K562 (cell line): ENCODE data around the gene DSEL. TPM values are rescaled to one million over a fixed set of nuclear protein-coding genes. Genes with fewer than 3 reads are reported as not detected.

ENCODE experiments used
- ATAC-seq: fragments of 200-7000 bp; cut with Tn5 transposase; 3 replicates; pipeline ENCODE4 v1.9.1; 2020; ENCODE audit warnings: moderate library complexity
- BruUV-seq: library from RNA; stranded (reverse); fragments of 400-500 nt; replicated peaks from 2 replicates; lab custom pipeline; 2021; lab: Mats Ljungman, UMichigan
- CTCF ChIA-PET: fragments of 300-600 bp; formaldehyde crosslinking; extraction: SDS; loops from one replicate; lab custom pipeline; 2021; ENCODE audit warnings: low intra/inter-chr PET ratio; lab: Yijun Ruan, JAX
- POLR2A ChIA-PET: fragments of 300-600, 350-650 bp; sonication (Branson Sonifier 250); formaldehyde crosslinking; extraction: SDS; loops from one replicate; lab custom pipeline; 2021; ENCODE audit warnings: antibody characterized with exemption, inconsistent platforms; lab: Yijun Ruan, JAX
- DNase-seq, 4 experiments: peaks; one replicate each; pipeline versions ENCODE4 v3.0.0 to v3.0.0-alpha.2; 2011 to 2018; ENCODE audit warnings: low spot score in 3 of 4, mixed read lengths in 3 of 4; ENCODE audit errors: extremely low read depth in 1 of 4
- FAIRE-seq: peaks from 2 replicates; lab custom pipeline; 2011; peaks lifted over from hg19 to GRCh38; lab: Jason Lieb, UNC
- H2AFZ ChIP-seq: 2 replicates; pipeline ENCODE4 v1.6.0; 2011; ENCODE audit warnings: low read depth, low read length, control low read depth, inconsistent platforms
- H3K27ac ChIP-seq: fragments of 200-600 bp; 3 replicates; pipeline ENCODE4 v1.8.0; 2011; ENCODE audit warnings: low read depth, mild to moderate bottlenecking, control low read depth, inconsistent platforms, low read length, moderate library complexity, mixed read lengths; ENCODE audit errors: extremely low read depth
- H3K27me3 ChIP-seq, 2 experiments: fragments of 300-600 bp in 1 of 2; 2 replicates in 1 of 2; 3 replicates in 1 of 2; pipeline versions ENCODE4 v1.6.0 to v1.8.0; 2011; ENCODE audit warnings: inconsistent platforms in 2 of 2, low read length in 2 of 2, mild to moderate bottlenecking in 1 of 2, mixed read lengths in 1 of 2, moderate library complexity in 1 of 2; ENCODE audit not compliant: control insufficient read depth in 2 of 2, insufficient read depth in 2 of 2
- H3K36me3 ChIP-seq: fragments of 300-600 bp; 3 replicates; pipeline ENCODE4 v1.8.0; 2011; ENCODE audit warnings: mild to moderate bottlenecking, low read length, inconsistent platforms; ENCODE audit not compliant: control insufficient read depth, insufficient read depth
- H3K4me1 ChIP-seq, 2 experiments: fragments of 200-600 bp in 1 of 2; replicated peaks in 1 of 2; 2 replicates in 1 of 2; 3 replicates in 1 of 2; pipeline versions ENCODE4 v1.5.1 to v1.8.0; 2011; ENCODE audit warnings: inconsistent platforms in 2 of 2, low read length in 2 of 2, mild to moderate bottlenecking in 1 of 2, mixed read lengths in 1 of 2, moderate library complexity in 1 of 2; ENCODE audit not compliant: control insufficient read depth in 2 of 2, insufficient read depth in 2 of 2
- H3K4me2 ChIP-seq: 2 replicates; pipeline ENCODE4 v1.6.1; 2011; ENCODE audit warnings: low read length, control low read depth, inconsistent platforms, mixed read lengths; ENCODE audit not compliant: insufficient read depth
- H3K4me3 ChIP-seq: fragments of 200-600 bp; sonication (generic), shearing (Covaris generic); 2 replicates; pipeline ENCODE4 v1.5.1; 2016; ENCODE audit warnings: control low read depth, inconsistent platforms
- H3K79me2 ChIP-seq: fragments of 200-600 bp; 3 replicates; pipeline ENCODE4 v1.8.0; 2011; ENCODE audit warnings: low read length, inconsistent platforms; ENCODE audit not compliant: control insufficient read depth, insufficient read depth
- H3K9ac ChIP-seq, 2 experiments: 2 replicates each; pipeline versions ENCODE4 v1.6.0 to v1.6.1; 2011; ENCODE audit warnings: low read depth in 2 of 2, low read length in 2 of 2, control low read depth in 1 of 2, inconsistent platforms in 1 of 2, mild to moderate bottlenecking in 1 of 2, mixed read lengths in 1 of 2; ENCODE audit not compliant: insufficient read depth in 1 of 2
- H3K9me1 ChIP-seq: one replicate; pipeline ENCODE4 v1.6.0; 2011; ENCODE audit warnings: inconsistent platforms, mild to moderate bottlenecking, low read length, moderate library complexity; ENCODE audit not compliant: control insufficient read depth, insufficient read depth
- H3K9me3 ChIP-seq: replicated peaks from 2 replicates; pipeline ENCODE4 v1.5.1; 2011; ENCODE audit warnings: low read depth, low read length, inconsistent platforms; ENCODE audit not compliant: control insufficient read depth, insufficient read depth
- H4K20me1 ChIP-seq: replicated peaks from 2 replicates; pipeline ENCODE4 v1.6.1; 2011; ENCODE audit warnings: low read length, inconsistent platforms, mixed read lengths; ENCODE audit not compliant: control insufficient read depth, insufficient read depth
- PHTF2 ChIP-seq: fragments of 250-450 bp; sonication (Bioruptor Pico); IDR thresholded peaks from 2 replicates; pipeline ENCODE4 v1.5.0; 2021; ENCODE audit warnings: mild to moderate bottlenecking
- REST ChIP-seq, 2 experiments: fragments of 450-650 bp; formaldehyde crosslinking in 1 of 2; IDR thresholded peaks; 2 replicates each; pipeline versions ENCODE4 v1.4.0 to v1.6.1; 2014 to 2020; ENCODE audit warnings: mild to moderate bottlenecking in 2 of 2, borderline replicate concordance in 1 of 2, low read depth in 1 of 2
- ZNF24 ChIP-seq: fragments of 450-650 bp; IDR thresholded peaks from 2 replicates; pipeline ENCODE4 v1.6.1; 2016
- WGBS: fragments of 100-300 bp; shearing (Covaris generic); methylation state at CpG from one replicate; pipeline ENCODE4 v1.1.6; 2016; ENCODE audit warnings: low coverage, mixed read lengths; ENCODE audit not compliant: insufficient coverage; ENCODE audit errors: missing lambda C conversion rate; 5-methylcytosine and 5-hydroxymethylcytosine counted together
- in situ Hi-C: fragments of 300-500 bp; cut with MboI; formaldehyde crosslinking; loops from 4 replicates; pipeline ENCODE4 v1.15.0; 2018; ENCODE audit warnings: inconsistent platforms, mixed read lengths
- intact Hi-C: fragments of 100-400 bp; cut with micrococcal nuclease; formaldehyde crosslinking; loops from 2 replicates; pipeline ENCODE4 v1.14.2; 2022
- polyA plus RNA-seq, 8 experiments: library from polyadenylated mRNA; depleted of rRNA in 4 of 8; stranded (reverse) in 5 of 8; unstranded in 3 of 8; fragments of >200 nt; fragmentation: Nextera tagmentation in 2 of 8; fragmentation: Illumina TruSeq in 1 of 8; extraction: Ambion mirVana in 2 of 8; extraction: Trizol in 1 of 8; gene quantifications; 2 replicates each; pipeline versions ENCODE4 v1.2.1 to v1.2.3, GENCODE V29; 2011 to 2014; ENCODE audit warnings: inconsistent platforms in 1 of 8, missing spikeins in 1 of 8
- total RNA-seq, 7 experiments: library from RNA; depleted of rRNA in 6 of 7; stranded (reverse); fragments of >200 nt in 6 of 7; fragmentation: Illumina TruSeq in 2 of 7; extraction: Trizol in 2 of 7; gene quantifications; 2 replicates each; pipeline versions ENCODE4 v1.2.1 to v1.2.3, GENCODE V29; 2011 to 2021; ENCODE audit warnings: low replicate concordance in 1 of 7
- TF ChIP-seq, protein P1 (sequence below): fragments of 250-450 bp; sonication (Bioruptor Pico); IDR thresholded peaks from 2 replicates; pipeline ENCODE4 v1.5.0; 2021

The DSEL gene
- total and polyA plus RNA-seq, 9 of the 15 experiments (the other 6 are each of a cell fraction or from before 2014, with no cell fraction given), result under 0.01 to 0.04 (median 0.01) TPM; not detected in 3

- no TSS peak for BruUV-seq
These were observed 30.9 kb downstream of the DSEL start for GRCh38 chr18:67485655-67486054.

GRCh38 chr18:67484458-67484857, 32.1 kb downstream of the DSEL start:
- no peaks in the 10 kb centered on the region for H4K20me1 ChIP-seq
- no peak overlapping the region for H2AFZ ChIP-seq
- no peaks in the 10 kb centered on the region for H3K9me1 ChIP-seq
- WGBS, result 0% methylated on average over 2 of the region's 2 CpGs
- H3K9ac ChIP-seq, result no peak overlapping the region
- intact Hi-C loops (no loop called here), in situ Hi-C loops (no loop called here)
- no peaks in the 10 kb centered on the region for H3K9me3 ChIP-seq
- H3K79me2 ChIP-seq, result no peaks in the 10 kb centered on the region
- no peak for DNase-seq
- no peaks in the 10 kb centered on the region for H3K27me3 ChIP-seq
- CTCF ChIA-PET, result no interaction called here
- BruUV-seq, result no TSS peak
- H3K4me3 ChIP-seq, result no peak overlapping the region
- no peaks in the 10 kb centered on the region for H3K4me1 ChIP-seq
- H3K4me2 ChIP-seq, result no peak overlapping the region
- H3K36me3 ChIP-seq, result no peaks in the 10 kb centered on the region
- POLR2A ChIA-PET, result no interaction called here
- no peak for FAIRE-seq
- ATAC-seq, result no peak
- no peak overlapping the region for H3K27ac ChIP-seq
- TF ChIP-seq REST (IDR thresholded peaks at IDR 0.05; ENCODE audit: borderline replicate concordance), result no peak
- no peak for TF ChIP-seq REST (CRISPR knock-in tag; IDR thresholded peaks at IDR 0.05; ENCODE audit: low read depth)

More at GRCh38 chr18:67485655-67486054, 30.9 kb downstream of the DSEL start:
- POLR2A ChIA-PET, result no interaction called here
- TF ChIP-seq, protein P1, sequence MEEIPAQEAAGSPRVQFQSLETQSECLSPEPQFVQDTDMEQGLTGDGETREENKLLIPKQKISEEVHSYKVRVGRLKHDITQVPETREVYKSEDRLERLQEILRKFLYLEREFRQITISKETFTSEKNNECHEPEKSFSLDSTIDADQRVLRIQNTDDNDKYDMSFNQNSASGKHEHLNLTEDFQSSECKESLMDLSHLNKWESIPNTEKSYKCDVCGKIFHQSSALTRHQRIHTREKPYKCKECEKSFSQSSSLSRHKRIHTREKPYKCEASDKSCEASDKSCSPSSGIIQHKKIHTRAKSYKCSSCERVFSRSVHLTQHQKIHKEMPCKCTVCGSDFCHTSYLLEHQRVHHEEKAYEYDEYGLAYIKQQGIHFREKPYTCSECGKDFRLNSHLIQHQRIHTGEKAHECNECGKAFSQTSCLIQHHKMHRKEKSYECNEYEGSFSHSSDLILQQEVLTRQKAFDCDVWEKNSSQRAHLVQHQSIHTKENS, result no peak
- TF ChIP-seq ZNF24, result no peak
- no peak for TF ChIP-seq PHTF2 (CRISPR knock-in tag)
- TF ChIP-seq, all 486 proteins: peak for 0
- H3K27ac ChIP-seq, result no peak overlapping the region
- FAIRE-seq (no peak), ATAC-seq (no peak), DNase-seq (no peak)
- no peaks in the 10 kb centered on the region for H3K27me3 ChIP-seq
- CTCF ChIA-PET, result no interaction called here
- H3K79me2 ChIP-seq, result no peaks in the 10 kb centered on the region
- no peaks in the 10 kb centered on the region for H4K20me1 ChIP-seq
- intact Hi-C loops, result no loop called here
- H3K36me3 ChIP-seq, result no peaks in the 10 kb centered on the region
- H3K9ac ChIP-seq, result no peak overlapping the region
- 7% methylated on average over 3 of the region's 3 CpGs for WGBS
- no peaks in the 10 kb centered on the region for H3K4me1 ChIP-seq
- in situ Hi-C loops, result no loop called here
- no peak overlapping the region for H2AFZ ChIP-seq
- no peaks in the 10 kb centered on the region for H3K9me1 ChIP-seq
- no peak overlapping the region for H3K4me2 ChIP-seq
- H3K4me3 ChIP-seq, result no peak overlapping the region
- no peaks in the 10 kb centered on the region for H3K9me3 ChIP-seq
